Activated T-cell treated with anti-CD3 and anti-CD28 coated beads, Interleukin-2, amount 50 U/mL, for 1 hour (primary cell): ENCODE results near the gene PASD1.
A peak's percentile ranks its signal among the peaks of the same experiment; 100 is the strongest.
"Not testable (repeated sequence)": the region's sequence is repeated elsewhere in the genome, so short reads cannot be mapped to it uniquely, and the experiment has no call there.

Experiments used
- DNase-seq: peaks from one replicate; pipeline ENCODE4 v3.0.0-alpha.2; 2020

The PASD1 gene

DNA sequence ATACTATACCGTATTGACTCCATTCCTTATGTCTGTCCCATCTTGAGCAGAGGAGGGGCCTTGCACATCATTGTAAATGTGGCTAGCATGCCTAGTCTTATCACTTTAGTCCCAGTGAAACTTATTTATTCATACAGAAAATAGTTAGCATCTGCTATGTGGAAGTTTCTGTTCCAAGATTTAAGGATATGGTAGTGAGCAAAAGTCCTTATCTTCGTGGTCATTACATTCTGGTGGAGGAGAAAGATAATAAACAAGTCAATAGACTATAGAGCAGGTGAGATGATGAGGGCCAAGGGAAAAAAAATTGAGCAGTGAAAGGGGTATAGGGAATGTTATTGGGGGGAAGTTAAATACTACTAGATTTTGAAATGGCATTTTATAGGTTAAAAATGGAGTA is 68.3 kb downstream of the PASD1 start:
- no peak for DNase-seq

DNA sequence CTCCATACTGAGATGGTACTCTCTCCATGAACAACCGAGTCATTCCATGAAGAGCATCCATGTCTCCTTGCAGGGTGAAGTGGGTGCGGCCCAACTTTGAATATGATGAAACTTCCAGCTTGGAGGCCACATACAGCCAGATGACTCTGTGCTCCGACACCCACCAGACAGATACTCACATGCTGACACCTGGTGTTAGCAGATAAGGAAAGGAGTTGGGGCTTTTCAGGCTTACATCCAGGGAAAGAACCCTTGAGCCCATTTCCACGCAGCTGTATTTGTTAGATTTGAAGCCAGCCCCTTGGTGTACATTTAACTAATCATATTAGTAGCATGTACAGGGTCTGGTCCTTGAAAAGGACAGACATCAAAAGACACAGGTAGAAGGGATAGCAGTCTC is 69.7 kb downstream of the PASD1 start:
- DNase-seq = no peak

DNA sequence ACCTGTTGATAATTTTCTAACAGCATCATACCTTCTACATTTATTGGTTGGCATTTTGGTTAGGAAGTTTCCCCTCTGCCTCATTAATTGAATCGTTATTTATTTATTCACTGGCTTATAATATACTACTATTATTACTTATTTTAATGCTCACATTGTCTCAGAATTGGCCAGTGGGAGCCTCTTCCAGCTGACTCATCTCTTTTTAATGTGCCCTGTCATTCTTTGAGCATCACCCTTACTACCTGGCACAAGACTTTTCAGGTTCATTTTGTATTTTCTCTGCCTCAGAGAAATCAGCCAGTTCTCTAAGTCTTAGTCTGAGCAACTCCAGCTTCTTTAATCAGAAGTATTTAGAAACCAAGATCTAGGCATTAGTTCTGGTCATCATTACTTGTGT is 71.5 kb downstream of the PASD1 start:
- no peak for DNase-seq

GRCh38 chrX:151641564-151641963 is 78.1 kb downstream of the PASD1 start:
- DNase-seq = no peak

- no peak for DNase-seq
Measured at GRCh38 chrX:151675121-151675746, 111.8 kb downstream of the PASD1 start.

GRCh38 chrX:151676196-151676595 is 112.7 kb downstream of the PASD1 start:
- no peak for DNase-seq

DNA sequence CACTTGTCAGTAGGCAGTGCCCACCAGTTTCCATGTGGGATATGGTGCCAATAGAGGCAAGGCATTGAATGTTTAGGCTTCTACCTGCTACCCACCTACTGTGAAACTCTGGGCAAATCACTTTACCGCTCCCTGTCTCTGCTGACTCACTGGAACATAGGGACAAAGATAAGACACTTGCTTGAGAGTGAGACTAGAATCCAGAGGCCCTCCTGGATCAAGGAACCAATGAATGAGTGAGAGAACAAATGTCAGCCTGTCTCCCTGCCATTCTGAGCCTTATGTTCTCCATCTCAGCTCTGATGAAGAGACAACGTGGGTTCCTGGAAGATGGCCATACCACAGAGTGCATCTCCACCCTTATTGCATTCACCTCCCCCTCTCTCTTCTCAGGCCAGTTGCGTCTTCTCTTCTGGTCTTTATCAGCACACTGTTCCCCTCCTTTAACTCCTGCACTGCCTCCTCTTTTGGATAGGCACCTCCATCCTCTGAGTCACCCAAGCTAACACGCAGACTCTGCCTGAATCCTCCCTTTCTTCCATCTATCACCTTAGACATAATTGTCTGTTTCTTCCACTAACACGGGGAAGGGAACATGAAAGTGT is 116.4 kb downstream of the PASD1 start:
- DNase-seq = no peak

- peak; percentile 53 for DNase-seq
Measured at GRCh38 chrX:151680805-151681204, 117.3 kb downstream of the PASD1 start.

DNA sequence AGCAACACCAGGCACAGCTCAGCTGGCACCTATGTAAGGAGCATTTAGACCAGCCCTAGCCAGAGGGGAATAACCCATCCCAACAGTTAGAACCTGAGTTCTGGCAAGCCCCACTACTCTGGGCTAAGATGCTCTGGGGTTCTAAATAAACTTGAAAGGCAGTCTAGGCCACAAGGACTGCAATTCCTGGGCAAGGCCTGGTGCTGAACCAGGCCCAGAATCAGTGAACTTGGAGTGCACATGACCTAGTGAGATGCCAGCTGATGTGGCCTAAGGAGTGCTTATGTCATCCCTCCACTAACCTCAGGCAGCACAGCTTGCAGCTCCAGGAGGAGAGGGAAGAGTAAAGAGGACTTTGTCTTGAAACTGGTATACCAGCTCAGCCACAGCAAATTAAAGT is 124.2 kb downstream of the PASD1 start:
- DNase-seq = no peak

- no peak for DNase-seq
Measured at GRCh38 chrX:151688695-151689094, 125.2 kb downstream of the PASD1 start.

- DNase-seq = no peak
Measured at GRCh38 chrX:151692825-151693224, 129.3 kb downstream of the PASD1 start.

GRCh38 chrX:151694121-151694520 is 130.6 kb downstream of the PASD1 start:
- DNase-seq = no peak

GRCh38 chrX:151694661-151695582 is 131.4 kb downstream of the PASD1 start, which contains the start of gene PRRG3:
Gene PRRG3, plus strand, starts transcription at chrX:151695458. Its CDS starts 3,357 bp downstream, at chrX:151698815.
- no peak for DNase-seq

- DNase-seq = no peak
Measured at GRCh38 chrX:151695583-151696340, 132.3 kb downstream of the PASD1 start.

DNA sequence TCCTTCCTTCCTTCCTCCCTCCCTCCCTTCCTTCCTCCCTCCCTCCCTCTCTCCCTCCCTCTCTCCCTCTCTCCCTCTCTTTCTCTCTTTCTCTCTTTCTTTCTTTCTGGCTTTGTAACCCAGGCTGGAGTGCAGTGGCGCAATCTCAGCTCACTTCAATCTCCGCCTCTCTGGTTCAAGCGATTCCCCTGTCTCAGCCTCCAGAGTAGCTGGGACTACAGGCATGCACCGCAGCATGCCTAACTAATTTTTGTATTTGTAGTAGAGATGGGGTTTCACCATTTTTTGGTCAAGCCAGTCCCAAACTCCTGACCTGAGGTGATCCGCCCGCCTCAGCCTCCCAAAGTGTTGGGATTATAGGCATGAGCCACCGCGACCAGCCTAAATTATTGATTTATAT is 133.6 kb downstream of the PASD1 start:
- not testable (repeated sequence) for DNase-seq

GRCh38 chrX:151697522-151697921 is 134.0 kb downstream of the PASD1 start:
- DNase-seq = no peak

DNA sequence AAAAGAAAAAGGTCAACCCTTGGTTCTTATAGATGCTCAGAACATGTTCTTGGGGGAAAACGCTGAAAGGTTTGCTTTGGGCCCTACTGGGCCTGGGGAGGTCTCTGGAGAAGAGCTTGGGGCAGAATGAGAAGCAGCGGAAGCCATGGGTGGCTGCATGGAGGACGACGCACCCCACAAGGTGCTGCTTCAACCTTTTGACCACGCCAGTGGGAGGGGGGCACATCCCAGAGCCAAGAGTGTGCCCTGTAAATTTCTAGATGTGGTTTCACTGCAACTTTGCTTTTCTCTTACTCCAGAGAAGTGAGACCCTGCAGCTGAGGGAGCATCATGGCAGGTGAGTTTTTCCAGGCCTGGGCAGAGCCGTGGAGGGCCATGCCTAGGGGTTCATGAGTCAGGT is 135.0 kb downstream of the PASD1 start:
- no peak for DNase-seq

GRCh38 chrX:151699746-151700145 is 136.3 kb downstream of the PASD1 start:
- DNase-seq = no peak

- DNase-seq = no peak
Measured at GRCh38 chrX:151700581-151700980, 137.1 kb downstream of the PASD1 start.

DNA sequence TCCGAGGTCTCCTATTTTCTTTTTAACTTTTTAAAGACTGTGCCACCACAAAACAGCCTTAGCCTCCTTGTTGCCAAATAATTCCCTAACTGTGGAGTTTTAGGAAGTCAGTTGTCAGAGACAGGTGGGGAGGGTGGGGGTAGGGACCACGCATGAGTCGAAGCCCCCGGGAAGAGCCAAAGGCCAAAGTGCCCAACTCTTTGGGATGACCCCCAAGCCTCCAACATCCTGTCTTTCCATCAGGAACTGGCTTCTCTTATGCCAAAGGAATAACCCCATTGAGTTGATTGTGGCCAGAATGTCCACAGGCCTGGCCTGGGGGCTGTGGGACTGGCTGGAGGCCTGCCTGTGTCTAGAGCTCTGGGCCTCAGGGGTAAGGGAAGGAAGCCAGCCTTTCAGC is 137.6 kb downstream of the PASD1 start:
- DNase-seq = no peak

DNA sequence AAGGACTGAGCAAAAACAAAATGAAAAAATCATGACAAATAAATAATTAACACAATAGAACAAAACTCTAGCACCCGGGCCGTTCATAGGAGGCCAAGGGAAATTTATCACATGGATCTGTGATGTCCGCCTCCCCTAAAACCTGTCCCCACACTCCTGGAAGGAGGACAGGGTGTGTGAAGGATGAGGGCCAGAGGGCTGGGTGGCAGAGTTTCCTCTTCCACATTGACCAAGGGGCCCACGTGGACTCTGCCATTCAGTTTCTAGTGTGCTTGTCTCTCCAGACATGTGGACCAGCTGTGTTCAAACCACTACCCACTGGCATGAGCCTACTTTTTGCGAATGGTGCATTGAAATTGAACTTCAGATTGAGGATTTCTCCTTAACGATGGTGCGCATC is 138.1 kb downstream of the PASD1 start:
- DNase-seq = no peak

- no peak for DNase-seq
Measured at GRCh38 chrX:151702026-151702714, 138.7 kb downstream of the PASD1 start.
